ENCODE data around the gene SOCS2.

- TF ChIP-seq CTCF (IDR thresholded peaks at IDR 0.05) = no peak
- no peak for TF ChIP-seq POLR2A (IDR thresholded peaks at IDR 0.05)
Measured at GRCh38 chr12:93592641-93593406, 20.3 kb downstream of the SOCS2 start.
